NCI-H2196 (cell line): ENCODE results near the gene MLLT10.

Source experiments
- DNase-seq: peaks from one replicate; lab custom pipeline; 2025; ENCODE audit not compliant: unreplicated experiment; lab: John Stamatoyannopoulos, UW

Gene MLLT10

DNA sequence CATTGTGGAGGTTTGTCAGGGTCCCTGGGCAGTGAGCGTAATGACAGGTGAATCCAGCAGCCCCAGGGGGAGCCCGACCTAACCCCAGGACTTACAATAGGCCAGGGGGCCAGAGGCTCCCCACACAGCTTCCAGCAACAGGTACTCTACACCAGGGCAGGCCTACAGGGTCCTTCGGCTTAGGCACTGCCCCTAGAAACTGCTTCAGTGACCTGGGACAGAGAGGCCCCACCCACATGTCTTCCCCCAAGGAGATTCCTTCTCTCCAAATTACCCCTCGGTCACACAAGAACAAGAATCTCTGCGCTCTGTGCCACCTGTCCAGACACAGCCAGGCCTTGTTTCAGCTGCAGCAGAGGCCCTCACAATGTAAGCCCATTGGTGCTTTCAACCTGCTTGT is 32.9 kb upstream of the MLLT10 start:
- no peak for DNase-seq

DNA sequence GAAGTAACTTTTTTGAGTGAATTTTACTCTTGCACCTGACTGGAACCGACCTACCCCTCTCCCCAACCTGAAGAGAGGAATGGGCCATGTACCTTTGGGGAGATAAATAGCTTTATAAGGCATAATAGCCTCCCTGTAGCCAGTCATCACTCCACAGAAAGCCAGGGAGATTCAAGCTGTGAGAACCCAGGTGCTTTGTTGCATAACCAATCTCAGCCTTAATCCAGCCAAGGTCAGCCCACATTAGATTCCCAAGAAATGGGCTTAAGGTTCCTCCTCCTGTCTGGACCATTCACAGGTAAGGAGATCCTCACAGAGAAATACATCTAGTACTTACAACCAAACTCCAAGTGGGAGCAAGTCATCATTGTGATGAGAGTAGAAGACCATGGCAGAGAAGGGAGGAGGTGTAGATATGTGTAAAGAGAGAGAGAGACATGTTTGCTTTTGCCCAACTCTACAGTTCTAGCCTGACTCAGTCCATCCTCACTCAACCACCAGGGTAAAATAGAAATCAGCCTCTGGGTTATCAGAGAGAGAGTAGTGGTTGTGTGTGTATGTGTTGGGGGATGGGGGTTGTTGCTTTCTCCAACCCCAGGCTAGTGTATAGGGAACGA is 32.2 kb upstream of the MLLT10 start:
- no peak for DNase-seq

DNA sequence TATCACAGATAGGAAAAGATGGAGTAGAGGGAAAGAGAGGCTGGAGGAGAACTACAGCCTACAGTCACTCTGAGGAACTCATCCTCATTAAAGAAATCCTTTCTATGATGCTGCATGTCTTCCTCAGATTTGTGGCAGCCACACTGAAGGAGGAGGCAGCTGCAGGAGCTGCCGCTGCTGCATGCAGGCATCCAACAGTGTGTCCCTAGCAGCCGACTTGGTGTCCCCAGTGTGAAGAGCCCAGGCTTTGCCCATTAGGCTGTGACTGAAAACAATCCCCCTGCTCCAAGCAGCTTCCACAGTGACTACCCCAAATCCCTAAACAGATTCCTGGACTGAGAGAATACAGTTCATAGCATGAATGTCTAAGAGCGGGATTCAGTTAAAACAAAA is 31.7 kb upstream of the MLLT10 start:
- no peak for DNase-seq

DNA sequence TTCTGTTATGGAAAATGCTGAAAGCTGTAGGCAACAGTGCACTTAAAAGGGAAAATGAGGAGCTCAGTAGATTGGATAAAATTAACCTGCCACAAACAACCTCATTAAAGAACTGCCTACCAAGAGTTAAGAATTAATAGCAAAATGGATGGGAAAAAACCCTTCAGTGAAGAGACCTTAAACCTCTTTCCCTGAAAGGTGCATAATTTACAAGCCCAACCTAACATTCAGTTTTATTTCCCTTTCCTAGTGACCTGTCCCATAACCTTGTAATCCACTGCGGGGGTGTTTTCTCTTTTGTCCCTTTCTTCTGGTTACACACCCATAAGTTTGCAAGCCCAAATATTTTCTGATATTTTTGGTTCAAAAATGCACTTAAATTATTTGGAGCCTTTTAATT is 30.5 kb upstream of the MLLT10 start:
- DNase-seq: no peak

DNA sequence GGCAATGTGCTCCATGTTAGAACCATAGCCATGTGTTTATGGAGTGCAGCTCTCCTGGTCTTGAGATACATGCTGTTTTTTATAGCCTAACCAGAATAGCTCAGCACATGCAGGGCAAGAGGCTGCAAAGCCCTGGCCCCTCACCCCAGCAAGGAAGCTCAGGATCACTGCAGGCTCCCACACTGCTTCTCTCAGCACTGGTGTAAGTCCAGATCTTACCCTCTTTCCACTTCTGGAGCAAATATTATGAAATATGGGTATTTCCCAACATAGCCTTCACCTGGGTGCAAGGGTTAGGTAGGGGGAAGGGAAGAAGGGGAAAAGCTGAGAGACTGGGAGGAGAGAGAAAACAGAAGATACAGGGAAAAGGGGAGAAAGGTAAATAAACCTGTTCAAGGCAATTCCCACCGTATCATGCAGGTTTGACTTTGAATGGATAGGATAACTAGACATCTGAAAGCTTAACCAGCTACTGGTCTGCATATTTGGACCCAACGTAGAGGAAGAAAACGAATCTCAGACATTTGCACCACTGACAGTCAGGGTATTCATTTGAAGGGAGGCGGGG is 28.2 kb upstream of the MLLT10 start:
- DNase-seq: no peak

- DNase-seq: no peak
Observed at GRCh38 chr10:21506351-21506750, 27.7 kb upstream of the MLLT10 start.

DNA sequence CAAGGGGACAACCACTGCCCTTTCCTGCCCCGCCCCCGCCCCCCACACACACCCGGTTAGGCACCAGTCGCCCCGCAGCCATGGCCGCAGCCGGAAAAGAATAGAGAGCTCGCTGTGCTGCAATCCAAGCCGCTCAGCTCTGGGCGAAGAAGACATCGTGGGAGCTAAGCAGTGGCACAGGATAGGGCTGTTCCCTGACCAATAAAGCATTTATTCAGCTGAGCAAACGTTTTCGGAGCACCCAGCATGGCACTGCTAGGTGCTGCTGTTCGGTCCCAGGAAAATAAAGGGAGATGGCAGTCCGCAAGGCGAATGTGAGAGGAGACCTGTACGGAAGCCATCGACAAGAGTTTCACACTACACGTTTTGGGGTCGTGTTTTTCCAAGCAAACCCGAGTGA is 26.9 kb upstream of the MLLT10 start:
- no peak for DNase-seq

- no peak for DNase-seq
Observed at GRCh38 chr10:21508706-21509331, 25.2 kb upstream of the MLLT10 start.

DNA sequence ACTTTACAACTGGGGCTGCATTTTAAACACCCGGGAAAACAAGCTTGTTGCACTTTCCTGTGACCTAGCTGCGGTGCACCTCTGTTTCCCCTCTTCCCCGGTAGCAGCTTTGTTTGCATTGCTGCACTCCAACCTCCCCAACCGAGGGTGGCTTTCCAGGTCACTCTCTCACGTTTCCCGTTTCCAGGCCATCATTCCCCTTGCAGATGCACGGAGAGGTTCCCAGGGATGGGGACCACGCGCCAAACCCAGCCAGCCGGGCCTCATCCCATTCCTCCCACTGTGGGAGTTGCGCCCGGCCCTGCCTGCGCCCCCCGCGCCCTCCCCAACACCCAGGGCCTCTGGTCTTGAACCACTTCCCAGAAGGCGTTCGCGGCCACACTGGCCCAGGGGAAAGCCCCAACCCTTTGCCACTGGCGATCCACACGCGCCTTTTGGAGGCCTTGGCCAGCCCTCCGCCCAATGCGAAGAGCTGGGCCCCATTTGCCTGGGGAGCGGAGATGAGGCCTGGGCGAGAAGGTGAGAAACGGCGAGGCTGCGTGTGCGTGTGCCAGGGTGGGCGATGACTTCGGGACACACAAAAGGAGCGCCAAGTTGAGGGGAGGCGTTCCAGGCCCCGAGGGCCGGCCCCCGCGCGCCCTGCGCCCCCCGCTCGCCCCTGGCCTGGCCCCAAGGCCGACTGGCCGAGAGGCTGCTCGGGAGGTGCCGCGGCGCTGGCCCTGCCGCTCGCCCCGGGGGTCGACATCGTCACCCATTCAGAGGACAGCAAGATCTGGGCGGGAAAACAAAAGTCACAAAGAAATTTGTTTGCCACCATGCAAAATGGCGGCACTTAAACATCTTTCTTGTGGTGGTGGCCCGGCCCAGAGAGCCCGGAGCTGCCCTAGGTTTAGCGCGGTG is 24.4 kb upstream of the MLLT10 start:
- no peak for DNase-seq

DNA sequence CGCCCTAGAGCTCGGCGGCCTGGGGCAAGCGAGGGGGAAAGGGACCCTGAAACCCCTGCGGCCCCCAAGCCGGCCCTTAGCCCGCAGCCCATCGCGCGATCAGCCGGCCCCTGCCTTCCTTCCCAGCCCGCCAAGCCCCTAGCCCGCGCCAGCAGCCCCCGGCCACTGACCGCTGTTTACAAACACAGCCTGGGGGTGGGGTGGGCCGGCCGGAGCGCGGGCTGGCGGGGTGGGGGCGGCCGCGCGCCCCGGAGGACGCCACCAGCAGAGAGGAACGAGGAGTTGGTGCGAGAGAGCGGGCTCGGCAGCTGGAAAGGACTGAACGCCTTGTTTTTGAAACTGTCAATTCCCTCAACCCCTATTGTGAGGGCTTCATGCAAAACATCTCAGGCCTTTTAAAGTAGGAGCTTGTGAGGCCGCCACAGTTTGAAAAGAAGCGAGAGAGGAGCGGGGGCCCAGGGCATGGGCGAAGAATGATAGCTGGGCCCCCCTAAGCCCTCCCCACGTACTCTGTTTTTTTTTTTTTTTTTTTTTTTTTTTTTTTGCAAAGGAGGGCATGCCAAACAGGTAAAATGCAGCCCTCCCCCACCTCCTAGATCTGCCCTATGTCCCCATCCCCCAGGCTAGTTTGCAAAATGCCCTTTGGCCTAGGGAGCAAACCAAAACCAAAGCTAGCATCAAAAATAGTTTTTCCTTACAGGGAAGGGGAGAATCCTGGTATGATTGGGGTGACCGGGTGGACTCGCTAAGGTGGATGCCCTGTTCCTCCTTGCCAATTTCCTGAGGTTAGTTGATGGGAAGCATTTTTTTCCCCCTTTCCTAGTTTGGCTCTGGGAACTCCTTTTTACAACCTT is 23.6 kb upstream of the MLLT10 start:
- DNase-seq: no peak

DNA sequence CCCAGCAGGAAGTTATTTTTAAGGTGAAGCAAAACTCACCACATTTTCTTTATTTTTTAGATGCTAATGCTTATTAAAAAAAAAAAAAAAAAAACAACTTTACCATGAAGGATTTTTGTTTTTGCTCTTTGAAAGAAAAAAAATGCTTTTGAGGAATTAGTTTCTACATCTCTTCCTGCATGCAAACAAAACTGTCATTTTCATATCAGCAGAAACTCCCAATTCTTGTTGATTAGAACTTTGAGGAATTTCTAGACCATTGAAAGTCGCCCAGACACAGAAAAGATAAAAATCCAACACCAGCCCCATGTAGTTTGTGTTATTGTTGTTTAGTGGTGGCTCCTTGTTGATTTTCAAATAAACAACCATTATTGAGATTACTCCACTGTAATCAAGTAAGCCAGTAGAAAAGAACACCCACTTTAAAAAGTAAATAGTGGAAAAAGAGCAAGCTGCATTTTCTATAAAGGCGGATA is 22.9 kb upstream of the MLLT10 start:
- DNase-seq: no peak

DNA sequence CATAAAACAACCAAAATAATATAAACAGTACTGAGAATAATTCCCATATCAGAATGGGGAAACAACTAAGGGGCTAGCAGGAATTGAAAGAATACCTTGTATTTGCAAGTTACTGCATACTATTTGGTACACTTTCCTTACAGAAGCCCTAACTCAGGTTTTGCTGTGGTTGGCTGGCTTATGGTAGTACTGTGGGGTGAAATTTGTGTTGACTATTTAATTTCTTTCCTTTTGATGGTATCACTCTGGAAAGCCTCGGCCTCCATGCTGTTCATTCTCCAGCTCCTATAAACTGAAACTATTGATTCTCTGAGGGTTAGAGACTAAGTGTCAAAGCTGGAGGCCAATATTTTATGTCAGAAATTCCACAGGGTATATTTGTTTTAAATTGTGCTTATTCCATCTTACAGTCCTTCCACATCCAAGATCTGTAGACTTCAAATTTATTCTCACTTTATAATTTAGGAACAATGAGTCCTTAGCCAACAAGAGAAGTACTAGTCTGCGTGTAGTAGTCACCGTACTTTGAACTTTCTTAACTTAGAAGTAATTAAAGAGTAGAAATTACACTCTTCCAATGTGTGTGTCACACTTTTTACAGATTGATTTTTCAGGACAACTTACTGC is 22.0 kb upstream of the MLLT10 start:
- no peak for DNase-seq

DNA sequence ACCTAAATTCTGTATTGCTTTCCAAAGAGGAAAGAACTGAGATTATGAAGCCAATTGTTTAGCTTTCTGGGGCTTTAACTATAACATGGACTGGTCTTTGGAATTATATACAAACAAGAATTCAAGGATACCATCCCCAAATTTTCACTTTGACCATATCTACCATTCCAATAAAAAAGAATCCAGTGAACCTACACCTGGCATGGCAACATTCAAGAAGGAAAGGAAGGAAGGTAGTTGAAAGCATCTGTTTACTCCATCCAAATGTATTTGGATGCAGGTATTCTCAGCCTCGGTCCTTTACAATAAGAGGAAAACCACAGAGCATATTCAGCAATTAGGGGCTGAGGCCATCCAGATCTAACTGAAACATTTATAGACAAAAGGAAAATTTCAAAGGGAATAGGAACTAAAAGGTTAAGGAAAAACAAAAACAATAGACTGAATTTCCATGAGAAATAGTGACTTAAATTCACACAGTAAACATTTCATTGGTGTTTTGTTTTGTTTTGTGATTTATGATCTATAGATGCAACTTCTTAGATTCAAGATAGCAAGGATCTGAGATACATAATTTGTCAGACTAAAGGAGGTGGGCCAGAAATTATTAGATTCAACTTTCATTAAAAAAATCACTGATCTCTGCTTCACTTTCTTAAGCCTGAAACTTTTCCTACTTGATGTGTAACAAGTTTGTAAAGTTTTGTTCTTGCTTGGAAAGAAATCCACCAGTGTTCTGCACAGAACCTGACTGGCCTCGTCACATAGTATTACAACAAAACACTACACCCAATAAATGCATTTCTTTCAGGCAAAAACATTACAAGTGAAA is 21.2 kb upstream of the MLLT10 start:
- no peak for DNase-seq

GRCh38 chr10:21513405-21513788 is 20.6 kb upstream of the MLLT10 start:
- no peak for DNase-seq

GRCh38 chr10:21514129-21514817 is 19.8 kb upstream of the MLLT10 start:
- DNase-seq: no peak

- no peak for DNase-seq
Observed at GRCh38 chr10:21514818-21515351, 19.1 kb upstream of the MLLT10 start.

DNA sequence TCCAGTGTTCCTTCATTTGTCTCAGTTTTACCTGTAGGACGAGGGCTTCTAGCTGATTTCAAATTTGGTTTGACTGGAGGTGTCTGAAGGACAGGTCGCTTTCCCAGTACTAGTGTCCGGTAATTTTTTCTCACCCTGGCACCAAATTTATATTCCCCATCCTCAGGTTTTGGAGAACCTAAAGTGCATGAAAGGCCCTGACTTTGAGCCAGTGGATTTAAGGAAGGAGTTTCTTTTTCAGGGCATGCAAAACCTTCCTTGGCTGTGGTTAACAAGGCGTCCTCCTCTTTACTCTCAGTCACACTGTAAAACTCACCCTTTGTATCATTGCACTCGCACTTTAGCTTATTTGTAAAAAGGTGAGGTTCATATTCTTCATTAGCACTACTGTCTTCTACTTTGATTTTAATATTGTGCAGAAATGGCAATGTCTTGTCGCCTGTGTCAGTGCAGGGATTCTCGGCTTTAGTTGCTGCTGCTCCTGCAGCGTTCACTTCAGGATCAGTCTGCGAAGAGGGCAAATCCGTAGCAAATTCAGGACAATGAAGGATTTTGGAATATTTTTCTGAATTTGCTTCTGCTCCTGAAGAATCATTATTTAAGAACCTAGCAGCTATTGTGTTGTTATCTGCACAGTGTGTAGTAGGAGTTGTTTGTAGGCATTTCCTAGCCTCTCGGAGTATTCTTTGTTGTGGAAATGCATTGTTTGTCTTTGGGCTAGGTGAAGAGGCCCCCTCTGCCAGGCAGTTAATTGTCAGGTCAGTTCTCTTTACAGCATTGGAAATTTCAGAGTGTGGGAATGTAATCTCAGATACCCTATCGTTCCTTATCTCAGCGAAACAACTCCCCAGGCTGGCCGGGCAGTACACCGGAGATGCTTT is 18.4 kb upstream of the MLLT10 start:
- DNase-seq: no peak
